Measurements from ENCODE around the gene PDE6D. TPM values are rescaled to one million over a fixed set of nuclear protein-coding genes. Genes with fewer than 3 reads are reported as not detected.
A peak's percentile ranks its signal among the peaks of the same experiment; 100 is the strongest.

Gene PDE6D
- total and polyA plus RNA-seq, 2 of the 13 experiments (the other 11 are each of a cell fraction or from before 2014, with no cell fraction given): 14.1 to 23.2 TPM

DNA sequence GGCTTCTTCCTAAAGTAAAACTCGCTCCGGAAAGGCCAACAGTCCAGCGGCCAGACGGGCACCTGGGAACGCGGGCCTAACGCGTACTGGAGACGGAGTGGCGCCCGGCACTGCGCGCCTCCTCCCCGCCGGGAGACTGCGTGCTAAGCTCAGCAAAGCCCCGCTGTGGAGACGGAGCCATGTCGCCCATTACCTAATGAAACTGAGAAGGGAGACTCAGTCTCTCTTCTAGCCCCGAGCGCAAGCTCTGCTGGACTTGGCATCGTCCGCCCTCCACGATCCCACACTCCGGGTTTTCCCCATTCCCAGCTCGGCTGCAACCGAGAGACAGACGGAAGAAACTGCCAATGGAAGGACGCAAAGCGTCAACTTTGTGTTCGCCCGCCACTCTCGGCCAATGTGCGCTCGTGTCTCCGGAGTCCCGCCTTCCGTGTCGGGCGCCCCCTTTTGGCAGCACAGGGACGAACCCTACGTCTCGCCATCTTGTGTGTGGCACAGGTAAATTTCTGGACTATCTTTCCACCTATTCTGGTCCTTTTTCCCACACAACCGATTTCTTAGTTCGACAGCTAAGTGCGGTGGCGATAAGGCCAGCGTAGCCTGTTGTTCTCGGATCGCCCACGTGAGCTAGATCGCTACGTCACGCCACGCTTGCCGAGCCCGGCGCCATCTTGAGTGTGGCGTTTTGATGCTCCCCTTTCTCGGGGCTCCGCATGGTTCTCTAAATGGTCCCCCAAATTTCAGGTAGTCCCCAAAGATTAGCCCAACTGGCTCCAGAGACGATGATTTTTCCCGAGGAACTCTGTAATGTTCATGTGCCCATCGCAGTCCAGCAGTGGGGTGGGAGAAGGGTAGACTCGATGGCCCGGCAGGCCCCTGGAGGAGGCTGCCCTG lies 74.1 kb downstream of the PDE6D start (continued):
- TF ChIP-seq, protein P1, sequence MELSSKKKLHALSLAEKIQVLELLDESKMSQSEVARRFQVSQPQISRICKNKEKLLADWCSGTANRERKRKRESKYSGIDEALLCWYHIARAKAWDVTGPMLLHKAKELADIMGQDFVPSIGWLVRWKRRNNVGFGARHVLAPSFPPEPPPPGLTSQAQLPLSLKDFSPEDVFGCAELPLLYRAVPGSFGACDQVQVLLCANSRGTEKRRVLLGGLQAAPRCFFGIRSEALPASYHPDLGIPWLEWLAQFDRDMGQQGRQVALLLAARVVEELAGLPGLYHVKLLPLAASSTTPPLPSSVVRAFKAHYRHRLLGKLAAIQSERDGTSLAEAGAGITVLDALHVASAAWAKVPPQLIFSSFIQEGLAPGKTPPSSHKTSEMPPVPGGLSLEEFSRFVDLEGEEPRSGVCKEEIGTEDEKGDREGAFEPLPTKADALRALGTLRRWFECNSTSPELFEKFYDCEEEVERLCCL (CRISPR knock-in tag; IDR thresholded peaks at IDR 0.05; ENCODE audit: borderline replicate concordance): peak; percentile 3; the same call in 1 of the 2 replicates
- TF ChIP-seq NR2C2 (CRISPR knock-in tag; IDR thresholded peaks at IDR 0.05; ENCODE audit: borderline replicate concordance) (peak; percentile 55; the same call in 1 of the 2 replicates), NCOA1 (CRISPR knock-in tag; IDR thresholded peaks at IDR 0.05) (peak; percentile 98; the same call in 1 of the 2 replicates), ZNF878 (CRISPR knock-in tag; IDR thresholded peaks at IDR 0.05) (no peak; the same call in 1 of the 2 replicates), HNRNPL (IDR thresholded peaks at IDR 0.05; ENCODE audit: low read depth, low read length) (peak; percentile 42; the same call in 1 of the 2 replicates), ZNF225 (CRISPR knock-in tag; IDR thresholded peaks at IDR 0.05) (peak; percentile 7; the same call in 1 of the 2 replicates), ZNF720 (CRISPR knock-in tag; IDR thresholded peaks at IDR 0.05) (no peak), KLF9 (CRISPR knock-in tag; IDR thresholded peaks at IDR 0.05; ENCODE audit: low read depth) (no peak), ZNF552 (CRISPR knock-in tag; IDR thresholded peaks at IDR 0.05; ENCODE audit: borderline replicate concordance) (peak; percentile 80; the same call in 1 of the 2 replicates), ZC3H13 (CRISPR knock-in tag; IDR thresholded peaks at IDR 0.05) (peak; percentile 76)
- TF ChIP-seq, protein P2, sequence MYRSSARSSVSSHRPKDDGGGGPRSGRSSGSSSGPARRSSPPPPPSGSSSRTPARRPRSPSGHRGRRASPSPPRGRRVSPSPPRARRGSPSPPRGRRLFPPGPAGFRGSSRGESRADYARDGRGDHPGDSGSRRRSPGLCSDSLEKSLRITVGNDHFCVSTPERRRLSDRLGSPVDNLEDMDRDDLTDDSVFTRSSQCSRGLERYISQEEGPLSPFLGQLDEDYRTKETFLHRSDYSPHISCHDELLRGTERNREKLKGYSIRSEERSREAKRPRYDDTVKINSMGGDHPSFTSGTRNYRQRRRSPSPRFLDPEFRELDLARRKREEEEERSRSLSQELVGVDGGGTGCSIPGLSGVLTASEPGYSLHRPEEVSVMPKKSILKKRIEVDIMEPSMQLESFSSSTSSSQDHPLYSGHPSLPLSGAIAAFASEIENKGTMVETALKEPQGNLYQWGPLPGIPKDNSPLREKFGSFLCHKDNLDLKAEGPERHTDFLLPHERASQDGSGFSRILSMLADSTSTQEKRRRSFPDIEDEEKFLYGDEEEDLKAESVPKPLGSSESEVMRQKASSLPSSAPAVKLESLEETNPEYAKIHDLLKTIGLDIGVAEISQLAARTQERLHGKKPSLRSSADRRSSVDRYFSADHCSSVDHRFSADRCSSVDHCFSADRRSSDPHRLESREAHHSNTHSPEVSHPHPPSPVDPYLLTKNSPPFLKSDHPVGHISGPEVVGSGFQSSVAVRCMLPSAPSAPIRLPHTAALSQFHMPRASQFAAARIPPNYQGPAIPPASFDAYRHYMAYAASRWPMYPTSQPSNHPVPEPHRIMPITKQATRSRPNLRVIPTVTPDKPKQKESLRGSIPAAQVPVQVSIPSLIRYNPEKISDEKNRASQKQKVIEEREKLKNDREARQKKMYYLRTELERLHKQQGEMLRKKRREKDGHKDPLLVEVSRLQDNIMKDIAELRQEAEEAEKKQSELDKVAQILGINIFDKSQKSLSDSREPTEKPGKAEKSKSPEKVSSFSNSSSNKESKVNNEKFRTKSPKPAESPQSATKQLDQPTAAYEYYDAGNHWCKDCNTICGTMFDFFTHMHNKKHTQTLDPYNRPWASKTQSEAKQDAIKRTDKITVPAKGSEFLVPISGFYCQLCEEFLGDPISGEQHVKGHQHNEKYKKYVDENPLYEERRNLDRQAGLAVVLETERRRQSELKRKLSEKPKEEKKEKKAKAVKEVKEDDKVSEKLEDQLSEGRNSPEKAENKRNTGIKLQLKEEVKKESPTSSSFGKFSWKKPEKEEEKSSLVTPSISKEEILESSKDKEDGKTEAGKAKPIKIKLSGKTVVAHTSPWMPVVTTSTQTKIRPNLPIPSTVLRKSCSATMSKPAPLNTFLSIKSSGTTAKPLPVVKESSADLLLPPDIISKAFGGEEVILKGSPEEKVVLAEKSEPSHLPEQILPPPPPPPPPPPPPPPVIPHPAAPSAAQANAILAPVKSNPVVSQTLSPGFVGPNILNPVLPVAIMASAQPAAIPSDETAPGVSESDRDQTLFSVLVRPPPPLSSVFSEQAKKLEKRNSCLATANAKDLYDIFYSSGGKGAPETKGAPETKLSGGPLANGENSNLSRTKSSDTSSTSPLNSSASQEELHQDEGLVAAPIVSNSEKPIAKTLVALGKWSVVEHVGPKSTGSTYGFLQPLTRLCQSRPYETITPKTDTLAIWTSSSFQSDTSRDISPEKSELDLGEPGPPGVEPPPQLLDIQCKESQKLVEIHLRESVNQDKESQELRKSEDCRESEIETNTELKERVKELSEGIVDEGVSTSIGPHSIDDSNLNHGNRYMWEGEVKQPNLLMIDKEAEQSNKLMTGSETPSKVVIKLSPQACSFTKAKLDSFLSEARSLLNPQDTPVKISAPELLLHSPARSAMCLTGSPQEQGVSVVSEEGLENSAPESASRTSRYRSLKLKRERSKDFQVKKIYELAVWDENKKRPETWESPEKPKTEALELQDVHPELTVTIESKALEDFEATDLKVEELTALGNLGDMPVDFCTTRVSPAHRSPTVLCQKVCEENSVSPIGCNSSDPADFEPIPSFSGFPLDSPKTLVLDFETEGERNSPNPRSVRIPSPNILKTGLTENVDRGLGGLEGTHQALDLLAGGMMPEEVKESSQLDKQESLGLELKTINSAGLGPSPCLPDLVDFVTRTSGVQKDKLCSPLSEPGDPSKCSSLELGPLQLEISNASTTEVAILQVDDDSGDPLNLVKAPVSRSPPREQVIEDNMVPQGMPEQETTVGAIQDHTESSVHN (CRISPR knock-in tag; IDR thresholded peaks at IDR 0.05): no peak
- TF ChIP-seq, protein P3, sequence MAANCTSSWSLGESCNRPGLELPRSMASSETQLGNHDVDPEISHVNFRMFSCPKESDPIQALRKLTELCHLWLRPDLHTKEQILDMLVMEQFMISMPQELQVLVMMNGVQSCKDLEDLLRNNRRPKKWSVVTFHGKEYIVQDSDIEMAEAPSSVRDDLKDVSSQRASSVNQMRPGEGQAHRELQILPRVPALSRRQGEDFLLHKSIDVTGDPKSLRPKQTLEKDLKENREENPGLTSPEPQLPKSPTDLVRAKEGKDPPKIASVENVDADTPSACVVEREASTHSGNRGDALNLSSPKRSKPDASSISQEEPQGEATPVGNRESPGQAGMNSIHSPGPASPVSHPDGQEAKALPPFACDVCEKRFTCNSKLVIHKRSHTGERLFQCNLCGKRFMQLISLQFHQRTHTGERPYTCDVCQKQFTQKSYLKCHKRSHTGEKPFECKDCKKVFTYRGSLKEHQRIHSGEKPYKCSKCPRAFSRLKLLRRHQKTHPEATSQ (CRISPR knock-in tag; IDR thresholded peaks at IDR 0.05; ENCODE audit: borderline replicate concordance): 0 out of 2 replicates have a peak, but pooled peaks have one; percentile 64
